DOHH2 (cell line): ENCODE results near the gene HTRA3.

Experiments used
- EZH2phosphoT487 ChIP-seq: fragments of 200-600 bp; sonication (generic); IDR thresholded peaks from 2 replicates; pipeline ENCODE4 v1.6.1; 2017; ENCODE audit warnings: borderline replicate concordance, mild to moderate bottlenecking, antibody characterized with exemption, low read length, moderate library complexity, mixed read lengths
- TF ChIP-seq, protein P1 (sequence below): fragments of 200-600 bp; sonication (generic); IDR thresholded peaks from one replicate; pipeline ENCODE4 v1.5.1; 2014; ENCODE audit warnings: antibody characterized with exemption, mild to moderate bottlenecking, low read depth, low read length; ENCODE audit not compliant: poor library complexity, severe bottlenecking

DNA sequence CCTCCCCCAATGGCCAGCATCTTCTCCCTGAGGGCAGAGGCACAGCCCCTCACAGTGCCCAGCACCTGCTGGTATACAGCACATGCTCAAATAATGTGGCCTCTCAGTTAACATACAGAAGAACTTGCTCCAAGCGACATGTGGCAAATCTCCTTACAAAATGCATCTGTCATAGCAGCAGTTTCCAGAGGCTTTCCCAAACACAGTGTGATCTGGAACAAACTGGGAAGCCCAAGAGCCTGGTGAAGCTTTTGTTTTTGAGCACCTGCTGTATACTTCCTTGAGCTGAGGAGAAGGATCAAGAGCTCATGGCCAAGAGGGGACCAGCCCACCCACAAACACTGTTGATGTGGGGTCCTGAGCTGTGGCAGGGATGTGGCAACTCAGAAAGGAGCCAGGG, 34.8 kb upstream of the HTRA3 start:
- TF ChIP-seq, protein P1, sequence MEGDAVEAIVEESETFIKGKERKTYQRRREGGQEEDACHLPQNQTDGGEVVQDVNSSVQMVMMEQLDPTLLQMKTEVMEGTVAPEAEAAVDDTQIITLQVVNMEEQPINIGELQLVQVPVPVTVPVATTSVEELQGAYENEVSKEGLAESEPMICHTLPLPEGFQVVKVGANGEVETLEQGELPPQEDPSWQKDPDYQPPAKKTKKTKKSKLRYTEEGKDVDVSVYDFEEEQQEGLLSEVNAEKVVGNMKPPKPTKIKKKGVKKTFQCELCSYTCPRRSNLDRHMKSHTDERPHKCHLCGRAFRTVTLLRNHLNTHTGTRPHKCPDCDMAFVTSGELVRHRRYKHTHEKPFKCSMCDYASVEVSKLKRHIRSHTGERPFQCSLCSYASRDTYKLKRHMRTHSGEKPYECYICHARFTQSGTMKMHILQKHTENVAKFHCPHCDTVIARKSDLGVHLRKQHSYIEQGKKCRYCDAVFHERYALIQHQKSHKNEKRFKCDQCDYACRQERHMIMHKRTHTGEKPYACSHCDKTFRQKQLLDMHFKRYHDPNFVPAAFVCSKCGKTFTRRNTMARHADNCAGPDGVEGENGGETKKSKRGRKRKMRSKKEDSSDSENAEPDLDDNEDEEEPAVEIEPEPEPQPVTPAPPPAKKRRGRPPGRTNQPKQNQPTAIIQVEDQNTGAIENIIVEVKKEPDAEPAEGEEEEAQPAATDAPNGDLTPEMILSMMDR, result no peak
- TF ChIP-seq EZH2phosphoT487, result no peak
